KG1 (cell line): Measurements from ENCODE around the gene OXER1.
"Not testable (repeated sequence)": the region's sequence is repeated elsewhere in the genome, so short reads cannot be mapped to it uniquely, and the experiment has no call there.

Source experiments
- DNase-seq: peaks from one replicate; lab custom pipeline; 2025; lab: John Stamatoyannopoulos, UW

The OXER1 gene

GRCh38 chr2:42752314-42752713 is 11.6 kb downstream of the OXER1 start:
- peak; percentile 80 for DNase-seq

GRCh38 chr2:42748840-42749239 is 15.1 kb downstream of the OXER1 start:
- DNase-seq: no peak

GRCh38 chr2:42747422-42747821 is 16.5 kb downstream of the OXER1 start:
- DNase-seq: no peak

GRCh38 chr2:42744545-42745082 is 19.3 kb downstream of the OXER1 start:
- DNase-seq: no peak

- DNase-seq: no peak
Measured at GRCh38 chr2:42743659-42743990, 20.3 kb downstream of the OXER1 start.

- DNase-seq: no peak
Measured at GRCh38 chr2:42742740-42743658, 20.9 kb downstream of the OXER1 start.

- no peak for DNase-seq
Measured at GRCh38 chr2:42741140-42741539, 22.8 kb downstream of the OXER1 start.

GRCh38 chr2:42736598-42737322 is 27.2 kb downstream of the OXER1 start:
- DNase-seq: no peak

- DNase-seq: no peak
Measured at GRCh38 chr2:42733852-42734251, 30.1 kb downstream of the OXER1 start.

GRCh38 chr2:42731316-42731715 is 32.6 kb downstream of the OXER1 start:
- not testable (repeated sequence) for DNase-seq

GRCh38 chr2:42726680-42727079 is 37.3 kb downstream of the OXER1 start:
- DNase-seq: no peak

GRCh38 chr2:42725657-42726056 is 38.3 kb downstream of the OXER1 start:
- DNase-seq: no peak

- DNase-seq: no peak
Measured at GRCh38 chr2:42724886-42725285, 39.0 kb downstream of the OXER1 start.

GRCh38 chr2:42723465-42723864 is 40.5 kb downstream of the OXER1 start:
- DNase-seq: no peak

- DNase-seq: no peak
Measured at GRCh38 chr2:42722320-42723190, 41.4 kb downstream of the OXER1 start.

- DNase-seq: no peak
Measured at GRCh38 chr2:42721898-42722297, 42.0 kb downstream of the OXER1 start.

- DNase-seq: no peak
Measured at GRCh38 chr2:42714686-42715085, 49.2 kb downstream of the OXER1 start.

- no peak for DNase-seq
Measured at GRCh38 chr2:42713920-42714319, 50.0 kb downstream of the OXER1 start.

GRCh38 chr2:42712934-42713333 is 51.0 kb downstream of the OXER1 start:
- no peak for DNase-seq
